HL-60 (cell line): Measurements from ENCODE around the gene L1CAM.

Experiments used
- DNase-seq, 2 experiments: peaks; one replicate each; pipeline ENCODE4 v3.0.0-alpha.2; 2010 to 2020; ENCODE audit warnings: low read depth in 1 of 2, low spot score in 1 of 2
- H3K27ac ChIP-seq: fragments of 250-450 bp; sonication (Bioruptor Pico); replicated peaks from 2 replicates; pipeline ENCODE4 v1.5.1; 2020; ENCODE audit warnings: mild to moderate bottlenecking, moderate library complexity
- H3K27me3 ChIP-seq: fragments of 250-450 bp; sonication (Bioruptor Pico); 2 replicates; pipeline ENCODE4 v1.5.1; 2021; ENCODE audit warnings: mild to moderate bottlenecking, moderate library complexity; ENCODE audit not compliant: insufficient read depth, poor library complexity, severe bottlenecking
- H3K4me3 ChIP-seq: replicated peaks from 2 replicates; pipeline ENCODE4 v1.5.1; 2011; ENCODE audit warnings: mild to moderate bottlenecking, control low read depth, low read length; ENCODE audit not compliant: insufficient read depth
- CTCF ChIP-seq: IDR thresholded peaks from one replicate; pipeline ENCODE4 v1.5.1; 2011; ENCODE audit warnings: low read length, control low read depth, inconsistent platforms; ENCODE audit not compliant: insufficient read depth
- GABPA ChIP-seq: IDR thresholded peaks from 2 replicates; pipeline ENCODE4 v1.6.1; 2012; ENCODE audit warnings: low read depth
- POLR2AphosphoS5 ChIP-seq: IDR thresholded peaks from 2 replicates; pipeline ENCODE4 v1.6.1; 2012; ENCODE audit warnings: low read depth
- REST ChIP-seq: IDR thresholded peaks from 2 replicates; pipeline ENCODE4 v1.6.1; 2012; ENCODE audit warnings: low read depth; ENCODE audit not compliant: insufficient replicate concordance
- SPI1 ChIP-seq: IDR thresholded peaks from 2 replicates; pipeline ENCODE4 v1.6.1; 2012; ENCODE audit warnings: low read depth, mild to moderate bottlenecking, borderline replicate concordance

Gene L1CAM

GRCh38 chrX:153865685-153866084 lies 20.3 kb downstream of the L1CAM start:
- DNase-seq, result no peak
- TF ChIP-seq GABPA (no peak), POLR2AphosphoS5 (no peak), CTCF (no peak), REST (no peak), SPI1 (no peak)
- no peak overlapping the region for H3K27ac ChIP-seq
- H3K4me3 ChIP-seq, result no peak overlapping the region
- H3K27me3 ChIP-seq, result no peaks in the 10 kb centered on the region

- H3K27ac ChIP-seq, result no peak overlapping the region
- TF ChIP-seq POLR2AphosphoS5, result no peak
- no peak for TF ChIP-seq SPI1
- TF ChIP-seq GABPA, result no peak
- no peak for TF ChIP-seq REST
- TF ChIP-seq CTCF, result no peak
- H3K4me3 ChIP-seq, result no peak overlapping the region
- no peak for DNase-seq
- no peaks in the 10 kb centered on the region for H3K27me3 ChIP-seq
Measured at GRCh38 chrX:153865321-153865580, 20.7 kb downstream of the L1CAM start.

- no peak overlapping the region for H3K27ac ChIP-seq
- no peaks in the 10 kb centered on the region for H3K27me3 ChIP-seq
- no peak overlapping the region for H3K4me3 ChIP-seq
- TF ChIP-seq REST (no peak), CTCF (no peak), SPI1 (no peak), GABPA (no peak), POLR2AphosphoS5 (no peak)
- DNase-seq, result no peak
Measured at GRCh38 chrX:153864561-153865320, 21.2 kb downstream of the L1CAM start.
